GOT3 (cell line): Measurements from ENCODE around the gene SCN2A.
"Not testable (repeated sequence)": the region's sequence is repeated elsewhere in the genome, so short reads cannot be mapped to it uniquely, and the experiment has no call there.

Experiments
- DNase-seq: peaks from one replicate; lab custom pipeline; 2025; ENCODE audit warnings: mixed read lengths; lab: John Stamatoyannopoulos, UW

SCN2A gene

DNA sequence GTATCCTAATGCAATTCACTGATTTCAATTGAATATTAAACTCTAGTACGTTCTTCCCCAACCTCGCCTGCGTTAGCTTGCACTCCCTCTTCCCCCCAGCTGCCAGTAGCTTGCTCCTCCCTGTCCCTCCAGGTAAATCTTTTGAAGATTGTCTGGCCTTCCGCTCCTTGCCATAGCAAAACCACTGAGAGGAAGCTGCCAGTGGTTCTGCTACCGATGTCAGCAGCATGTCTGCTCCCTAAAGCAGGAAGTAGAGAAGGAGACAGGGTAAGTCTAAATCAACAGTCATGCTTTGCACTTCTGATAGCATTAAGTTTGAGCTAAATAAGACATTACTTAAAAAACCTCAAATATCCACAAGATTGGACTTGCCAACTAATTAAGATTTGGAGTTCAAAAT is 89.1 kb downstream of the SCN2A start:
- no peak for DNase-seq

DNA sequence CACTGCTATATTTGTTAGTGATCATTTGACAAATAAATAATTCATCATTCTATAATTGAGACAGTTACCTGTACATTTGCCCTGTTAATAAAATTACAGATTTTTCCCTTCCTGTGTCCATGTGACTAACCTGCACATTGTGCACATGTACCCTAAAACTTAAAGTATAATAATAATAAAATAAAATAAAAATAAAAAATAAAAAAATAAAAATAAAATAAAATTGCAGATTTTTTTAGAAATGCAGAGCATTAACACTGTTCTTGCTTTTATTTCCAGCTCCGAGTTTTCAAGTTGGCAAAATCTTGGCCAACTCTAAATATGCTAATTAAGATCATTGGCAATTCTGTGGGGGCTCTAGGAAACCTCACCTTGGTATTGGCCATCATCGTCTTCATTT is 105.1 kb downstream of the SCN2A start:
- not testable (repeated sequence) for DNase-seq

DNA sequence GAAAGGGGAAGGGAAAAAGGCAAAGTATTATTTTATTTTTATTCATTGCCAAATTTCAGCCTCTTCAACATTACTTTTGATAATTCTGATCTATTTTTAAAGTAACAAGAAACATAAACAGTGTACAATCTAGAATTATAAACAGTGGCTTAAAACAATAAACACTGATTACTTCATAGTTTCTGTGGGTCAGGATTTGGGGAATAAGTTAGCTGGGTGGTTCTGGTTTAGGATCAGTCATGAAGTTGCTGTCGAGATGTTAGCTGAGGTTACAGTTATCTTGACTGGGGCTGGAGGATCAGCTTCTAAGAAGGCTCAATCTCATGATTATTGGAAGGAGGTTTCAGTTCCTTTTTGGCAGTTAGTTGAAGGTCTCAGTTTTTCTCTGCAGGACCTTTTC is 109.2 kb downstream of the SCN2A start:
- no peak for DNase-seq

DNA sequence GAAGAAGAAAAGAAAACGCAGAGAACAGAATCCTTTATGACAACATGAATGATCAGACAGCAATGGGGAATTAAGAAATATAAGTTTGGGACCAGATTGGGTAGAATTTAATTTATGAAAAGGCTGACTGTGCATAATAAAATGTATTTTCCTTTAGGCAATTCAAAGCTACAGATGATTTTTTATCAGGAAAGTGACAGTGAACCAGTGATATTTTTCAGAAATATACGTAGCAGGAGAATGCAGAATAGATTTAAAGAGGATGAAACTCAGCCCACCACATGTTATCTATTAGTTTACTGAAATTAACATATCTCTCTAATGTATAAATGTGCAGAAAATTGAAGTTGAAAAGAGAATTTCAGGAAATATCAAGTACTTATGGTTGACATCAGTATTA is 110.0 kb downstream of the SCN2A start:
- DNase-seq: no peak

DNA sequence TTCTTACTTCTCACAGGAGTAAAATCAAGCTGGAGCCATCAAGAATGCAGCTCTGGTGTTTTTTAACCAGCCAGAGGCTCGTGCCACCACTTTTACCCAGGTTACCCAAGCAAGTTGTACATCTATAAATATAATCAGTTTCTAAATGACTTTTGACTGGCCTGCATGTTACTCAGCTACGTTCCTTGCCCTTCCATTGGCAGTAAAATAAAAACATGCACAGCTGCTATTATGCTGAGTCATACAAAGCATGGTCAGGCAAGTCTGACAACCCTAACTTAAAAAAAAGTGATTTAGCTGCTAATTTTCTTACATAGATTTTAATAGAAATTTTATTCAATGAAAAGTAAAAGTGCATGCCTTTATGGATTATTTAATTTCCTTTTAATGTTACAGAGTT is 118.5 kb downstream of the SCN2A start:
- DNase-seq: no peak

DNA sequence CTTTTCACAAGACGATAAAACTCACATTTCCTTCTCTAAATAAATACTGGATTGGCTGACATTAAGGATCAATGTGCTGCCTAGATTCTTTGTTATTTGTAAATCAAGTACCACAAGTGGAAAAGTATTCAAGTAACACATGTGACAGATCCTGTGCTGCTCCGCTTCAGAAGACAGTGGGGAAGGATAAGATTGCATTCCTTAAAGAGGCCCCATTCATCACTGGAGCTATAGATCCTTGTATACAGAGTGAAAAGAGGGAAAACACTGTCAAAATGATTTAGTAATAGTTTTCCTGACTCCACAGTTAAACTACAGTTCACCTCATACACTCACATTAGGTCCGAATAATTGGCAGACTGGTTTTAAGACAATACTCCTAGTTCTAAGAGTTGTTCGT is 122.3 kb downstream of the SCN2A start:
- DNase-seq: no peak

DNA sequence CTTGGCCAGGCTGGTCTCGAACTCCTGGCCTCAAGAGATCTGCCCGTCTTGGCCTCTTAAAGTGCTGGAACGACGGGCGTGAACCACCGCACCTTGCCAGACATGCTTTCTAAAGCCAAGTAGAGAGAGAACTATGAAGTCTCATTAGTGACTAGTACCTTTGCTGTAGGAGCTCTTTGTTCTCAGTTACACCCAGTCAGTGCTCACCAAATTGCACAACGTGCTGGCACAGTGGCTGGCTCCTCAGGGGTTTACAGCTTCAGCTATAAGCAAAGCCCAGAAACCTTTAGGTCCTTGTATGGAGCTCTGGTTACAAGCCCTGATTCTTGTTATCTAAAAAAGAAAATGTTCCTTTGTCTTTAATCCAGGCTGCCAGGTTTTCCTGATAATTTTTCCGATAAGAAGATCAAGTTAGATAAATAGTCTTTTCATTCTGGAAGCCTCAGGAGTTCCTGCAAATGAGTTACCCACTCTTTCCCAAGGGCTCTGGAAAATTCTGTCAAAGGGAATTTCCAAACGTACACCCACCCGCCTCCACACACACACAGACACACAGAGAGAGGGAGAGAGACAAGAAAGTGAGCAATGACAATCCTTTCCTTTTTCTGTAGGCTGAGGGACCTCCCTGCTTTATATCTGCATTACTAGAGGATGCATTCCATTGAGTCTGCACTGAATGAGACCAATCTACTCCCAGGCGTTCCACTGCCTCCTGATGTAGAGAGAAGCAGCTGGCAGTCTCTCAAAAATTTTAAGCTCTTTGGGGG is 130.1 kb downstream of the SCN2A start:
- DNase-seq: no peak

DNA sequence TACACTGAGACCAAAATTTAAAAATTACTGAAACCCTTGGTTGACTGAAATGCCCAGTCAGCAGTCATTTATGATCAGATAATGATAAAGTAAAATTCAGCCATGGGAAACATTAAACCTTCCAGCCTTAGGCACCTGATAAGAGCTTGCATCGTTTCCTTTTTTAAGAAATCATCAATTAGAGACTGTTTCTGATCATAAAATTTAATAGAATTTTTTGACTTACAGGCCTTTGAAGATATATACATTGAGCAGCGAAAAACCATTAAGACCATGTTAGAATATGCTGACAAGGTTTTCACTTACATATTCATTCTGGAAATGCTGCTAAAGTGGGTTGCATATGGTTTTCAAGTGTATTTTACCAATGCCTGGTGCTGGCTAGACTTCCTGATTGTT is 130.7 kb downstream of the SCN2A start:
- DNase-seq: no peak

DNA sequence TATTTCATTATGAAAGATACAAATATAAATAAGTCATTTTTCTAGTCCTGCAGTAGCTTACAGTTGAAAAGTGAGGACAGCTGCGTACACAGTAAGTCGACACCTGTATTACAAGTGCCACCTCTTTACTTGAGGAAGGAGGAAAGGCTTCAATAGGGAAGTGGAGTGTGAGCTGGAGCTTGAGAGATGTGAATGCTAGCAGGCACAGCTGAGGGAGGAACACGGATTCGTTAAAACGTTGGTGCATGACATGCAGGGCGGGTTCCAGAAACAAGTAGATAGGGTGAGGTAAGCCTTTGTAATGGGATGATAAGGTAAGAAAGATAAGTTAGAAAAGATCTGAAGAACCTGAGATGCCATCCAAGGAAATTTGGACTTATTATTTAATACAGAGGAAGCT is 132.1 kb downstream of the SCN2A start:
- DNase-seq: no peak

DNA sequence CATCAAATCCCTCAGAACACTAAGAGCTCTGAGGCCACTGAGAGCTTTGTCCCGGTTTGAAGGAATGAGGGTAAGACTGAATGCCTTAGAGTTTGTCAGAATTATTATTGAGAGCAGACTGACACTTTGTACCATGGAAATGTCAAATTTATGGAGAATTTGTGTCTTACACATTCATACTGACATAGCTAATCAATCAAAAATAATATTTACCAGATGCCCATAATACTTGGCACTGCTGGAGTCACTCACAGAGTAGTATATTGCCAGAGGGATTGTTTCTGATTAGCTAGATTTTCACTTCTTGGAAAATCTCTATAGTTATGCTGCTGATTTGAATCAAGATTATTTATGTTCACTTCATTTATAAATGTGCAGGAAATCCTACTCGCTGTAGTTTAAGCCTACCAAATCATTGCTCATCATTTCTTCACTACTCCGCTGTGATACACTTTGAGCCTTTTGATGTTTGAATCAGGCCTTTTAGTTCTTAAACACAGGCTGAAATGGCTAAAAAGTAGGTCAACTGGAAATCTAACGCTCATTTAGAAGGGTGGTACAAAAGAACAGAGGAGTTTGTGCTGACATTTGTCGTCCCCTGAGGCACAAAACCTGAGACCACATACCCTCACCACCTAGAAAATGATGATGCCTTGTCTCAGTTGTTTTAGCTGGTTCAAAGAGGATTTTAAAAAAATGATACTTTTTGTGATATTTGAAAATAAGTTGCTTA is 134.2 kb downstream of the SCN2A start:
- no peak for DNase-seq

DNA sequence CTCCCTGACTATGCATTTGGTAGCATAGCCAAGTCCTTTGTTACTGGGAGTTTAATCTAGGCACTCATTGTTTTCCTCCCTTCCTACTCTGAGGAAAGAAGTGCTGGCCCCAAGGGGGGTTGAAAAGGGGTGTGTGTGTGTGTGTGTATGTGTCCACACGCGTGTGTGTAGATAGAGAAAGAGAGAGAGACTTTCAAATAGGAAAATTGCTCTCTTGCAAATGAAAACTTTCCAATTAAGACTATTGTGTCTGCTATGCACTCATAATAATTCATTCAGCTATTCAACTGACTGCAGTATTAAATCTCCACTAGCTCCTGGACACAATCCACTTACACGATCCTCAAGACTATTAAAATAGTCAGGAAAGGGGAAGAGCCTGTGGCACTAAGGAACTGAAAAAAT is 137.4 kb downstream of the SCN2A start:
- DNase-seq: no peak

DNA sequence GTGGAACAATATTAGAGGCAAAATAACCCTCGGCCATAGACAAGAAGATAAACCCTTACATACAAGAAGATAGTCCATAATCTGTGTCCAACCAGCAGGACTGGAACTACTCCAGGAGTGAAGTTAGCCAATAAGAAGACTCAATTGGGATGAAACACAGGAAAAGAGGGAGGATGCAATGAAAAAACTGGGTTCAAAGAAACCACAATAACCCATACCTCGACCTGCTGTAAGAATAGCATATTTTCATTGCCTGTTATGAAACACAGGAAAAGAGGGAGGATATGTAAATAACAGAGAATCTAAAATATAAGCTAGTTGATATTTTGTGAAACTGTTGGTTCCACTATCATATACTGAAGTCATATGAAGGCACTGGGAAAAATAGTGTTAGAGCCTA is 143.1 kb downstream of the SCN2A start:
- no peak for DNase-seq

DNA sequence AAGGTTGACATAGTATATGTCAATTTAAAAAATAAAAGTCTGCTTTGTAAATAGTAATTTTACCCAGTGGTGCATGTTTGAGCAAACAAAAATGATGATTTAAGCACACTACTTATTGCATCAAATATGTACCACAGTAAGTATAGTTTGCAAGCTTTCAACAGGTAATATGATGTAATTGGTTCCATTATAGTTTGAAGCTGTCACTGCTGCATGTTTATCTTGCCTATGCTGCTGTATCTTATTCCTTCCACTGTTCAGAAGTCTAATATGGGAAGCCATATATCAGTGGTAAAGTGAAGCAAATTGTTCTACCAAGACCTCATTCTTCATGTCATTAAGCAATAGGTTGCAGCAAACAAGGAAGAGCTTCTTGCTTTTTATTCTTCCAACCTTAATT is 151.7 kb downstream of the SCN2A start:
- no peak for DNase-seq

DNA sequence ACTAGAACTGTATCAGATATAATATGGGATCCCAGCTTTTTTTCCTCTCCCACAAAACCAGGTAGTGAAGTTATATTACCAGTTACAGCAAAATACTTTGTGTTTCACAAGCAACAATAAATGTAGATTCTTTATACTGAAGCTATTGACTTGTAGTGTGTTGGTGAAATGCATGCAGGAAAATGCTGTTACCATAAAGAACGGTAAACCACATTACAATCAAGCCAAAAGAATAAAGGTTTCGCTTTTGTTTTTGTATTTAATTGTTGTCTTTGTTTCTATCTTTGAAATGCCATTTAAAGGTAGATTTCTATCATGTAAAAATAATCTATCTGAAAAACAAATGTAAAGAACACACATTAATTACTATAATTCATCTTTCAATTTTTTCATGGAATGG is 152.6 kb downstream of the SCN2A start:
- DNase-seq: no peak

DNA sequence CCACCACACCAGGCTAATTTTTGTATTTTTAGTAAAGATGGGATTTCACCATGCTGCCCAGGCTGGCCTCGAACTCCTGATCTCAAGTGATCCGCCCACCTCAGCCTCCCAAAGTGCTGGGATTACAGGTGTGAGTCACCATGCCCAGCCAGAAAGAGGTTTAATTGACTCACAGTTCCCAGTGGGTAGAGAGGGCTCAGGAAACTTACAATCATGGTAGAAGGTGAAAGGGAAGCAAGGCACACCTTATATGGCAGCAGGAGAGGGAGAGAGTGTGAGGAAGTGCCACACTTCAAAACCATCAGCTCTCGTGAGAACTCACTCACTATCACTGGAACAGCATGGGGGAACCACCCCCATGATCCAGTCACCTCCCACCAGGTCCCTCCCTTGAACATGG is 159.4 kb downstream of the SCN2A start:
- DNase-seq: not testable (repeated sequence)

DNA sequence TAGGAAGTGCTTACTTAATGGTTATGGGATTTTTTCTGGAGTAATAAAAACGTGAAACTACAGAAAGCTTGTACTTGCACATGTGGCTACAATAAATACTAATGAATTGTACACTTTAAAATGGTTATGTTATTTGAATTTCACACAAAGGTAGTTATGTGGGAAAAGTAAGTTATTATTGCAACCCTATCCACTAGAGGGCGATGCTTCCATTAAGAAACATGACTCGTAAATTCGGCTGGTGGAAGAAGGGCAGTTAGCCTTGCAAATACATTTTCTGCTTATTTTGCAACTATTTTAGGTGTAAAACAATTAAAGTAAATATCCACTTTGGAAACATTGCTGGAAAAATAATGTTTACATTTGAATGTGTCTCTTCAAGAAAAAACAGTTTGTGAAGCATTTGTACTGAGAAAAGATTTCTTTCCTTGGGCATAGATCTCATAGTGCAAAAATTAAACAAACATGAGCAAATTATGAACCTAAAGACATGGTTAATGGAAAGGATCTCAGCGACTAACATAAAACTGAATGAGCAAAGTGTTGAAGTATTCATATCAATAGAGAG is 162.2 kb downstream of the SCN2A start:
- DNase-seq: no peak

DNA sequence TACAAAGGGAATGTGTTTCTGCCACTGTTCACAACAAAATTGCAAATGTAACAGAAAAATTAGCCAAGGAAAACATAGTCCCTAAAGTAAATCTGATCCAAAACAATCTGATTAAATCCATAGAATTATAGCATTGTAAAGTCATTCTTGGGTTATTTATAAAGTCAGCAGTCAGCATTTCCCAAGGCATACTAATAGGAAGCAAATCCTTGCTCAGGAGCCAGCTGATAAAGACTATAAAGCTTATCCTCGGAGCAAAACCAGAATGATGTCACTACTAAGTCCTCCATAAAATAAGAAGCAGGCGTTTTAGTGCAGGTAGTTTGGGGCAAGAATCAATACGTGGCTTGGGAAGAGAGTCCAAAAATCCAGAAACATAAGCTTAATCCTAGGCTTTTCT is 162.9 kb downstream of the SCN2A start:
- no peak for DNase-seq

DNA sequence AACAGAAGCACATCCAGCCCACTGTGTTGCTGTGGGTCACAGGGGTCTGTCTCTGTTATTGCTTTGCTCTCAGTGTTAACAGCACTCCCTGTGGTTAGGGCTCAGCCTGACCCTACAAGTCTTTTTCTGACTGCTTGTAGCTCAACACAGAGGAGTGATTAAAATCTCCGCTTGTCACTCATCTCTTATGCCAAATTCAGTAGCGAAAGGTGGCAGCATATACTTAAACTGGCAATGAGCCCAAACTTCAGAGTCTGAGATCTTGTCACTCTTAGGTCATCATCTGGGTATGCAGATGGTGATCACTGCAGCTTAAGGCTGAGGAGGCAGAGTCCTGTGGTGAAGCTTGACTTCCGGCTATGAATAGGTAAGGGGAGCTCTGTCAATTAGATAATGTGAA is 167.0 kb downstream of the SCN2A start:
- no peak for DNase-seq

DNA sequence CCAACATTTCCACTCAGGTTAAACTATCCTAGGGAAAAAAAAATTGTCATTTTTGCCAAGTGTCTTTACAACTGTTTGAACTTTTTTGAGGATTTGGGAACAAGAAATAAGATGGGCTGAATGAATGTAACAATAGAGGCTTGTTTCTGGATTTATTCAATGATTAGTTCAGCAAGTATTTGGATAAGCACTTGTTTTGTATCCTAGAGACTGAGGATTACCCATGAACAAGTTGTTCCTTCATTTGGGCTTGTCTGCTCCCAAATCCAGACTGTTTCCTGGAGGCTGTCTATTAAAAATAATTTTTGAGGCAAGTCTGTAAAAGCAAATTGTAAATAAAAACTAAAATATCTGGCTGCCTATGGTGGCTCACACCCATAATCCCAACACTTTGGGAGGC is 168.3 kb downstream of the SCN2A start:
- no peak for DNase-seq

DNA sequence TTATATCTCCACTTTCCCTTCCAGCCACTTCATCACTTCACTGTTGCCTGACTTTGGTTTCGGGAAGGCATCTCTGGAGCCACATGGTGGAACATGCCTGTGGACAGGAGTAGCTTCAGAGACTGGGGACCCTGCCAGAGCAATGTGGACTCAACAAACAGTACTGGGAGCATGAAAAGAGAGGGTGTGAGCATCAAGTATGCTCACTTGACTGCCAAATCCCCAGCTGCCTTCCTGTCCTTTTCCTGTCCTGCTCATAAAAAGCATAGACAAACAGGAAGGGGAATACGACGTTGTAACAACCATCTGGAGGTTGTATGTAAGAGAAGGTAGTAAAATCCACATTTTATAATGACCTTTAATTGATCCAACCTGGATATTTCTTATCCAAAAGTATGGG is 169.0 kb downstream of the SCN2A start:
- DNase-seq: no peak

DNA sequence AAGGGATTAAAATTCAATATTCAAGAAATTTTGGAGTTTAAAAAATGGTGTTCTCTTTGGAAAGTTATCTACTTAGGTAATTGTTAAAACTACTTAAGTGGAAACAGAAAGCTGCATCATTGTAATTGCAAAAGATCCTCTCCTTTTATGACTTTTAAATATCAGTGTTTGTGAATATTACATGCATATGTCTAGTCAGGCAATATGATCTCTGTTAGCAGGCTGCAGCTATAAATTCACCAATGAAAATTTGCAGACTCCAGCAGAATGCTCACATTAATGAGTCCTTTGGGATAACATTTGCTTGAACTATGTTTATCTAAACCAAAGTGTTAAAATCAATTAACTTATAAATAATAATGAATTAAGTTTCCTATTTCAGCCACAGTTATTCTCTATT is 171.1 kb downstream of the SCN2A start:
- DNase-seq: no peak

DNA sequence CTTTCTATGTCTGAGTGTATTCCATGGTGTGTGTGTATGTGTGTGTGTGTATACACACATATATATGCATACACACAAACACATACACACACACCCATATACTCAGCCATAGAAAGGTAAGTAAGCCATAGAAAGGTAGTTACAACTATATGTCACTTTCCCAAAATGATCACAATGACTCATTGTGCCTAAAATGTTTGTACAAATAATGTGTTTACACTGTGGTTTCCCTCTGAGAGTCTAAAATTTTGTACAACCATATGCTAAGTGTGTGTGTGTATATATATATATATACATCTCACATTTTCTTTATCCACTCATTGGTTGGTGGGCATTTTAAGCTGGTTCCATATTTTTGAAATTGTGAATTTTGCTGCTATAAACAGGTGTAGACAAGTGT is 175.0 kb downstream of the SCN2A start:
- no peak for DNase-seq

DNA sequence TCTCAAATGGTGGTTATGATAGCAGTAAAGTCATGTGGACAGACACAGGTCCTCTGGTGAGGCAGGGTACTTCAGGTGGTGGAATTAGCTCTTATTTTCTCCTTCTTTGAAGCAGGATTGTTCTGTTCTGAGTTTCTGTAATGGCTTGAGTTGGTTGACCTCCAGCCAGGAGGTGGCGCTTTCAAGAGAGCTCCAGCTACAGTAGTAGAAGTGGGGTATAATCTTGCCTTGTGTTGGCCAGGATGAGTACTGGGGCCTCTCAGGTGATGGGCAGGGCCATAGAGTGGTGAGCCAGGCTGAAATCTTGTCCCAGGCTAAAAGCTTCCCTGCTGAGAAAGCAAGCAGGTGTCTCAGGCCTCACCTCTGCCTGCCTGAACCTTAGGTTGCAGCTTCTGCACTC is 177.8 kb downstream of the SCN2A start:
- DNase-seq: no peak

DNA sequence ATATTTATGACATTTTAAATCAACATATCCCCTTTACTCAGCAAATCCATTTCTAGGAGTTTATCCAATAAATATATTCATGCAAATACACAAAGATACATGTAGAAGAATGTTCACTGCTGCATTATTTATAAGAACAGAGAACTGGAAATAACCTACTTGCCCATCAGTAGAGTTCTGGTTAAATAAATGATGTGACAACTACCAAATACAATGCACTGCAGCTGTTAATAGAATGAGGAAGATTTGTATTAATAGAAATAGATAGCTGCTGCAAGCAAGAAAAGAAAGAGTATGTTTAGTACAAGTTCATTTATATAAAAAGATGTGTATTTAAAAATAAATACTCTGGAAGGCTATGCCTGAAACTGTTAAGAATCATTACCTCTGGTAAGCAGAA is 181.0 kb downstream of the SCN2A start:
- DNase-seq: no peak
